Activated effector memory CD4-positive, alpha-beta T cell treated with Interleukin-2 at 50 U/mL for 16 hours (primary cell): ENCODE measurements around the gene TTC7B.

Source experiments
- DNase-seq: peaks from one replicate; pipeline ENCODE4 v3.0.0-alpha.2; 2020

TTC7B gene

GRCh38 chr14:90733139-90733808 is 83.0 kb downstream of the TTC7B start:
- no peak for DNase-seq

- no peak for DNase-seq
These were observed 83.5 kb downstream of the TTC7B start for GRCh38 chr14:90732718-90733117.

- DNase-seq: no peak
These were observed 84.1 kb downstream of the TTC7B start for GRCh38 chr14:90732139-90732538.

DNA sequence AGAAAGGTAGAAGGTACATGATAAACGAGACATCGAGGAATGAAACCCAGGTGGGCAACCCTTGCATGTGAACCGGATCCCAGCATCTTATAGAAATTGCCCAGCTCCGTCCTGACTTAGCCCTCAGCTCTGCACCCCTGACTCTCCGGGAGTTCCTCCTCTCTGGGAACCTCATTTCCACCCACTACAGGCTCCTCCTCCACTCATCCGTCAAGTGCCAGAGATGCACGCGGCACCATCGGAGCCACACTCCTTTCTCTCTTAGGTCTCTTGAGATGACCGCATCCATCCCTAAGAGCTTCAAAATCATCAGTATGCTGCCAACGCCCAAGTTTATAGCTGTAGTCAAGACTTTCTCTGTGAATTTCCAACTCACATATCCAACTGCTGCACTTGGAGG is 84.7 kb downstream of the TTC7B start:
- no peak for DNase-seq

DNA sequence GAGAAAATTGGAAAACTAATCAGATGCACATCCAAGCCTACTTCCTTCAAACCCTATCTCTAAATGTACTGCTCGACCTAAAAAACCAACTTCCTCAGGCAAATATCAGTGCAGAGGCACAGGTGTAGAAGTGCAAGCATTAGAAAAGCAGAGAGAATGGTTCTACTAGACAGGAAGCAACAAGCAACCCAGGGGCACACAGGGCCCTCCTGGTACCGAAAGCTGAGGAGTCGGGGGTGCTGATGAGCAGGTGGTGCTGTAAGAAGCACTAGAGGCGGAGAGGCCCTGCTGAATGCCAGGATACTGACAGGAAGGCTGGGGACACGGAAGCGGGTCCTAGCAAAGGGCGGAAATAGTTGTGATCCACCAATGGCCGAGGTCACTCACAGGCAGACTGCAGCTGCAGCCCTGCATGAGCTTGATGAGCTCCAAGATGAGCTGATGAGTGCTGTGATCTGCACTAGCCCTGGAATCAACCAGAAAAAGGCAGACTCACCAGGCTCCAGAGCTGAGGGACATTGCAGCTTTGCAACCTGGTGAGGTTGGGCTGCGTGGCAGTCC is 85.9 kb downstream of the TTC7B start:
- no peak for DNase-seq

DNA sequence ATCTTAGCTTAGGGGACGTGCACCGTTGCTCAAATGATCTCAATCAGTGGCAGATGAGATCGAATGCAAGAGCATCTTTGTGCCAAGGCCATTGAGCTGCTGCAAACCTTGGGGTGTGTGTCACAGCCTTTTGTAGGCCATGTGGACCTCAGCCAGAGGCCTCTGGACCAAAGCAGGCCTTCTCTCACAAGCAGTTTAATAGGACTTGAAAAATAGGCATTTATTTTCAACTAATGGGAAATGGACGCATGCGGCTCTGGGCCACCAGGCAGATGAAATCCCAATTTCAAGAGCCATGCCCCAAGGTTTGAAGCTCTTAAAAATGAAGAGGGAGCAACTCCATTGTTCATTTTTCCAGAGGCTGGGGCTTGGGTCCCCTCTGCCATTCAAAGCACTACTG is 87.3 kb downstream of the TTC7B start:
- DNase-seq: no peak

DNA sequence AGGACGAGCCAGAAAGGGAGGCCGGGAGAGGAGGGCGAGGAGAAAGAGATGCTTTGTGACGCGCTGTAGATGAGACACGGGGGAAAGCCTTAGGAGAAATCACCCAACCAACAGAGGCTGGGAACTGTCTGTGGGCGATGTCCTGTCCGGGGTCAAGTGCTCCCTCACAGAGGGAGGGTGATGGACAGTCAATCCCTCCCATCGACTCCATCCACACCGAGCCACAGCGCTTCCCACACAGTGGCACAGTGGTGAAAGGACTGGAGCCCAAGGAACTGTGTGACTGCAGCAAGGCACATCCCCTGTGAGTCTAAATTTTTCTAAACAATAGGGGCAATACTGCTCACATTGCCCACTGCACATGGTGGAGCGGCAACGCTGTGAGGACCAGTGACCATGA is 89.1 kb downstream of the TTC7B start:
- DNase-seq: no peak

DNA sequence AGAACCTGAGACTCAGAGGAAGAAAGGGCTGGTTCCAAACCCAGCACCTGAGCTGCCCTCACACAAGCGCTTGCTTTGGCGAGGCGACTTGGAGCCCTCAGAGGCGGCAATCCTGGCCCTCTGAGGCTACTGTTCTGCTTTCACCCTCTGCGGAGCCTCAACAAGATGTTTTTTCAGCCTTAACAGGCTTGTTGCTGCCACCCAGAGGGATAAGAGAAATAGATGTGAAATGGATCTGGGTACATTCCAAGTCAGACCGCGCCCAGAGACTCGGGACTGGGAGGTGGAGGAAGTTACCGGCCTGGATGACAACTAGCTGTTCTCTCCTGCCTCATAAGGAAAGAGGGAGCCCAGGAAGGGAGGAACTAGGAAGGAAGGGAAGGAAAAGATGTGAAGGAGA is 89.6 kb downstream of the TTC7B start:
- DNase-seq: no peak

- DNase-seq: no peak
These were observed 91.4 kb downstream of the TTC7B start for GRCh38 chr14:90724866-90725265.

DNA sequence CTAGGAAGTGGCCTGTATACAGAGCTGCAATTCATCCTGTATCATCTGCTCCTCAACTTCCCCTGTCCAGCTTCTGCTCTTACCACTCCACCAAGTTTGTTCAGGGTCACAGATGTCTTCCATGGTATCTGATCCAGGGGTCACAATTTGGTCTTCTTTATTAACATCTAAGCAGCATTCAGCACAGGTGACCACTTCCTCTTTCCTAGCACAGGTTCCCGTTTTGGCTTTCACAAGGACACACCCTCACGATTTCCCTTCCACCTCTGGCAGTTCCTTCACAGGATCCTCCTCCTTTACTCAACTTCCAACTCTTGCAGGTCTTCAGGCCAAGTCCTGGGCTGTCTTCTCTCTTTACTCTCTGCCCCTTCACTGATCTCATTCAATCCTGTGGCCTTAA is 93.6 kb downstream of the TTC7B start:
- no peak for DNase-seq

DNA sequence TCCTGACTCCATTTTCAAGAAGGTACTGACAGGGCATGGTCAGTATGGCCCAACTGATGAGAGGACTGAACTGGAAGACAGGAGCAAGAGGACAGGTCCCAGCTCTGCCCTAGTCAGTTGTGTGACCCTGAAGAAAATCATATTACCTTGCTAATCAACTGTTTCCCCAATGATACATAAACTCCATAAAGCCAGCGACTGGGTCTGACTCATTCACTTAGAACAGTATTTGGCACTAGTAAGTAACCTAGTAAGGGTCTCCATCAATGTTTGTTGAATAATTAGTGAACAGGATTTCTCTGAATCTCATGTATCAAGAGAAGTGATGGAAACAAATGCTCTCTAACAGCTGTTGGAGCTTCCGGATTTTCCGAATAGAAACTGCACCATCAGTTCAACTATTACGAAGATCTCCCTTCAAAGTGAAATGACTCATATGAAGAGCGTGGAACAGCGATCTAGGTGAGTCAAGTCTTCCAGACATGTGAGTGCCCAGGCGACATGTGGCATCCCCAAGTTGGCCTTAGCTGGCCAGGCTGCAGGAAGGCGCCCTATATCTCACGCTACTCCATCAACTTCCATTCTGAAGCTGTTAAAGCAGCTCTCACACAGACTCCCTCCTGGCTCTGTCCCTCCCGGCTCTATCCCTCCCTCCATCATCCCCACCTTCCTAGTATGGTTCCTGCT is 94.5 kb downstream of the TTC7B start:
- no peak for DNase-seq

GRCh38 chr14:90720832-90721231 is 95.4 kb downstream of the TTC7B start:
- DNase-seq: no peak

DNA sequence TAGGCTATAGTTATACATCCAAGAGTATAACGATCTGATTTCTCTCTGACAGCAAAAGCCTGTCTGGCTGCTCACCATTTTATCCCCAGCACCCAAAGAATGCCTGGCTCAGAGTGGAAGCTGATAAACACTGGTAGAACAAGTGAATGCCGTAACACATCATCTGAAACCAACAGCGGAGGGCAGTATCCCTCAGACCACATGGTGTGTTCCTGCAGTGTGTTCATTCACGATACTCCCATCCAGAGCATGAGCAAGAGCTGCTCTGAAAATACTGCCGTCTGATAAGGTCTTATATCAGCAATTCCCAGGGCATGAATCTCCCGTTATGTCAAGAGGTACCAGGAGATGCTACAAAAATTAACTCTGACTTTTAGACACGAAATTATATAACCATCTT is 95.9 kb downstream of the TTC7B start:
- DNase-seq: no peak

GRCh38 chr14:90717916-90718315 is 98.3 kb downstream of the TTC7B start:
- DNase-seq: no peak

DNA sequence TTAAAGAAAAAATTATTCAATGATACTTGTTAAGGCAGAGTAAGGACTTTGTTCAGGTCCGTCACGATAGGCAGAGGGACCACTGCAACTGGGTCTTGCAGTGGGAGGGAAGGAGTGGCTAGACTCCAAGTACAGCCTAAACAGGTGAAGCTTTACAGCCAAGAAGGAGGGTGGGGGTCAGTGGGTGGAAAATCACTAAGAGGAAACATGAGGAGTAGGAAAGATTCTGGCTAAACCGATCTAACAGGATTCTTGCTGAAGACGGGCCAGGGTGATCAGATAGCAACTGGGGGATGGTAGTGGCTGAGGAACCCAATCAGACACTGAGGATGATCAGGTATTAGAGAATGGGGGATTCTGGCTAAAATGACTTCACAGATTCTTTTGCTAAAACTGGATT is 100.2 kb downstream of the TTC7B start:
- DNase-seq: no peak

DNA sequence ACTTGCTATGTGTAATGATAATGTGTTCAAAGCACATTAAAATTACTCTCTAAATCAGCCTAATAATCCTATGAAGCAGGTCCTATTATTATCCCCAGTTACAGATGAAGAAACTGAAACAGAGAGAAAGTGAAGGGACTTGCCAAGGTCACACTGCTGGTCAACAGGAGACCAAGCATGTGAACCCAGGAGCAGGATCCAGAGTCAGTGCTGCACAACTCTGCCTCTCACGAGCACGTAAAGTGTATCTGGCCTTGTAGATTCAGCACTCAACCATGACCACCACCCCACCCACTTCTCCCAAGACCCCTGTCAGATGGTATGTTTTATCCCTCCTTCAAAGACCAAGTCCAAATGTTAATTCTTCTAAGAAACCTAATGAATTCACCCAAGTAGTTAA is 100.7 kb downstream of the TTC7B start:
- no peak for DNase-seq

GRCh38 chr14:90714811-90715210 is 101.4 kb downstream of the TTC7B start:
- DNase-seq: no peak

GRCh38 chr14:90704738-90705392 is 111.4 kb downstream of the TTC7B start:
- DNase-seq: no peak

- DNase-seq: no peak
These were observed 112.1 kb downstream of the TTC7B start for GRCh38 chr14:90703841-90704737.

GRCh38 chr14:90700933-90701776 is 115.1 kb downstream of the TTC7B start:
- DNase-seq: no peak

DNA sequence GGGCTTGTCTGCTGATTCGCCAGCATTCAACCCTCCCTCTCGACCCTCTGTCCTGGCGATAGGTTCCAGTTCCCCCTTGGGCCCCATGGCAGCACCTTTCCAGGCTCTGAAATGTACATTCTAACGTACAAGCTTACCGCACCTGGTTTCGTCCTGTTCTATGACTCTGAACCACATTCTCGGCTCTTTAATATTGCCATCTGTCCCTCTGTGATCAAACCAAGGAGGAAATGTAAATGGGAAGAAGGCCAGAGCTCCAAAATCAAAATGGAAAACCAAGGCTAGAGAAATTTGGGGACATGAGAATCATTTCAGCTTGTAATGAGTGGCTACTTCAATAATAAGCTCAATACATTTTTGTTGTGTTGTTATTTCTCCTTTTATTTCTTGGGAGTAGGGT is 117.2 kb downstream of the TTC7B start:
- no peak for DNase-seq

DNA sequence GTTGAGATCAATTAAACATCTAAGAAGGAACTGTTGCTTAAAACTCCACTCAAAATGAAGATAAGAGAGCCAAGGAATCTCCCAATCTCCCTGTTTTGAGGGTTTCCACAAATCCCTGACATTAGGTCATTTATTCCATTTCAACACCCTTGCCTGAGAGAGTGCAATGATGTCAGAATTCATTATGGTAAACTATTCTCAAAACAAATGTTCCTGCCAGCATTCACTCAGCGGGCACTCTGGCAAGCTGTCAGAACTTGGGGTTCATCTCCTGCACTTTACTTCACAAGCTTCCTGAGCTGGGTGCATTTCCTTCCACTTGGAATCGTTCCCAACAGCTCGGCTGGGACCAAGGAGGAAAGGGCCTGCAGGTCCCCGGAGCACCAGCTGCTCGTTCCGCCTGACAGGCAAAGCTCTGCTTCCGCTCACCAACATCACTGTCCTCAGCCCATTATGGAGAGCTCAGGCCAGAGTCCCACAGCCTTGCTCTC is 117.8 kb downstream of the TTC7B start:
- no peak for DNase-seq
